ENCODE data around the gene NTNG1.
"Not testable (repeated sequence)": the region's sequence is repeated elsewhere in the genome, so short reads cannot be mapped to it uniquely, and the experiment has no call there.

NTNG1 gene

DNA sequence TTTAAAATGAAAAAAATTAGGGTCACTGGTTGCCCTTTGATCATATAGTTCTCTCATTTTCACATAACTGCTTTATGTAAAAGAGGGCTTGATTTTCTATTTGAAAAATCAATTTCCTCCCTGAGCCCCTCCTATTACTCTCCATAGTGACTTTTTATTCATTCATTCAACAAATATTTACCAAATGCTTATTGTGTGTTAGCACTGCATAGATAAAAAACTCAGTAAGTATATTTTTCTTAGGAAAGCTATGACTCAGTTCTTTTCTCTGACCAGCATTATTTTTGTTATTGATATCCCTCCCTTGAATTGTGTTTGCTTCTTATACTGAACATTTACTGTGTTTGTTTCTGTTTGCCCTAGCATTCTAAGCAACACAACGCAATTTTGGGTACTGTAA lies 59.8 kb downstream of the NTNG1 start:
- DNase-seq (ENCODE audit: low spot score): no peak

DNA sequence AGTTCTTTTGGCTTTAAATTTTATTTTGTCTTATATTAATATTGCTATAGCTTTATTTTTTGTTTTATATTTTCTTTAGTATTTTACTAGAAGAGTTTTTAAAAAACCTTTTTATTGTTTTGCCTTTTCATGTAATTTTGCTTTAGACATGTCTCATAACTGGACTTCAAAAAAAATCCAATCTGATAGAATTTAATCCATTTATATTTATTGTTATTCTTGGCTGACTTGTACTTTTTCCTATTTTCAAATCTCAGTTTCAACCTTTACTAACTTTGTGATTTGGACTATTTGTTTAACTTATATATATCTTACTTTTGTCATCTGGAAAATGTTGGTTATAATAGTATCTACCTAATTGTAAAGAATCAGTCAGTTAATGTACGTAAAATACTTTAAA lies 61.2 kb downstream of the NTNG1 start:
- DNase-seq (ENCODE audit: low spot score): no peak

DNA sequence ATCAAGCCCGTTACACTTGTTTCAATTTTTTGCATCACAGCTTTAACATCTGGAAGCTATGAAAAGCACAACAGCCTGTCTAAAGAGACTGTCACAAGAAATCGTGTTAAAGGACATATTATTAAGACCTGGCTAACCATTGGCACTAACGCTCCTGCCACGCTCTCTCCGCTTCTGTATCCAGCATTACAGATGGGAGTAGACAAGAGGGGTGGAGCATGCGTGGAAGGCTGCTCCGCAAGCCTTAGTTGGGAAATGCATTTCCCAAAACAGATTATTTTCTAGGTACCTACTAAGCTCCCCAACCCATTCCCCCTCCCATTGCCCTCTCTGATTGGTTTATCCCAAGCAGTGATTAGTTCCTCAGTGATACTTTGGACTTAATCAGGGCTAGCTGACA lies 72.4 kb downstream of the NTNG1 start:
- DNase-seq (ENCODE audit: low spot score): no peak

DNA sequence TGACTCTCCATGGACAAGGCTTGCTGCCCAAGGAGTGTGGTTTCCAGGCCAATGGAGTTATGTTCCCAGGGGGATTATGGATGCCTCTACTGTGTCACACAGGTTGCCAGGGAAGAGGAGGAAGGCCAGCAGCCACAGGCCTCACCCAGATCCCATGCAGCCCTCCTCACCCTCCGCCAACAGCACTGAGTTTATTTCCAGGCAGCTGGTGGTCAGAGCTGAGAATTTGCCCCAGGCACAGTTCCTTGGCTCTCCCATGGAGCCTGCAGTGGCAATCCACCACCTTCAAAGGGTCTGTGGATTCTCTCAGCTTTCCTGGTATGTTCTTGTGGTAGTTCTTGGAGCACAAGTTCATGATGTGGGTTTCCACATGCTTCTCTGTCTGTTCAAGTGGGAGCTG lies 79.2 kb downstream of the NTNG1 start:
- no peak for DNase-seq (ENCODE audit: low spot score)

DNA sequence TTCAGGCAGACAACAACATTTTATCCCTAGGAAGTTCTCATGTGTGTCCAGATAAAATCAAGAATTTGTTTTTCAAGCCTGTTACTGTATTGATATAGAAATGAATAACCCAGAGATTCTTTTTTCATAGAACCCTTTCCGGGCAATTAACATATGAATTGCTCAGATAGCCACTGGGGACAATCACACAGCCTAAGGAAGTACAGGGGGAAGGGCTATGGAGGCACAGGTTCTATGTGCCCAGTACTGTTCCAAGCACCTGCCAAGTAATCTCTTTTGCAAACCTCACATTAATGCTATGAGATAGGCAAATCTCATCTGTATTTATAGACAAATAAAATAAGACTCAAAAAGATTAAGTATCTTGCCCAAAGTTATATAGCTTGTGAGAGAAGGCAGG lies 84.9 kb downstream of the NTNG1 start:
- DNase-seq (ENCODE audit: low spot score): no peak

DNA sequence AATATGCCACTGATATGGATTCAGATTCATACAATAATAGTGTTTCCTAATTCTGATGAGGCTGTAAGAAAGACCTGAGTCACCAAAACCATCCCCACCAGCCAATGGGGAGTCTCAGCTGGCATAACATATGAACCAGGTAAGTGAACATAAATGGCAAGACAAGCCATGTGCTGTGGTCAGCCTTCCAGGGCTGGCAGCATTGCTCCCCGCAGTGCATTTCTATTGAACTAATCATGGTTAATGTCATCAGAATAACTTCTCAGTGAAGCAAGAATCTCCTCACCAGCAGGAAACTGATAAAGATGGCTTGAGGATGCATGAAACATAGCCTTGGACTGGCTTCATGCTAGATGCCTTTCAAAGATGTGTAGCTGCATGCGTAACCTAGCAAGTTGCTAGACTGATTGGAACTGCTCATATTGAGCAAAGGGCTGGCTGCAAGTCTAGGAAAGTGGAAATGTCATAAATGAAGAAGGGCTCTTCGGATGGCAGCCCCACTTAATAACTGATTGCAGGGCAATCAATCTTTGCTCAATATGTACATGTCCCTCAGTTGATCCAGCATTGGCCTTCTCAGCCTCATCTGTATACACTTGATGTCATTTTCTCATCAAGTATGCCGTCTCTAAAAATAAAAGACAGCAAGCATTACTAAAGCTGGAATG lies 88.0 kb downstream of the NTNG1 start:
- DNase-seq (ENCODE audit: low spot score): no peak

DNA sequence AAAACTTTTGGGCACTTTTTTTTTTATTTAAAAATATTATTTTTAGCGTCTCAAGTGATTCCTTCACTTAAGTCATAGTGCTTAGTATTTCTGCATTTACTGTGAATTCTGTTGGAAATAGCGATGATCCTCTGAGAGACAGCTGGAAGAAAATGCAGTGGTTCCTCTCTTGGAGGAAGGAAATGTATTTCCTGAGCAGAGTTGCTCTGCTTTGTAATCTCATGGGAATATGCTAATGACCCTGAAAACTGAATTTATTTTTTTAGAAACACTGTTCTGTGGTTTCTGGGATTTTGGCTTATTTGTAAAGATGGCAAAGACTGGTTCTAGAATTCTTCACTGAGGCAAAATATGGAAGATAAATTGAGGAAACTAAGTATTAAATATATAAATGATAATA lies 88.9 kb downstream of the NTNG1 start:
- no peak for DNase-seq (ENCODE audit: low spot score)

DNA sequence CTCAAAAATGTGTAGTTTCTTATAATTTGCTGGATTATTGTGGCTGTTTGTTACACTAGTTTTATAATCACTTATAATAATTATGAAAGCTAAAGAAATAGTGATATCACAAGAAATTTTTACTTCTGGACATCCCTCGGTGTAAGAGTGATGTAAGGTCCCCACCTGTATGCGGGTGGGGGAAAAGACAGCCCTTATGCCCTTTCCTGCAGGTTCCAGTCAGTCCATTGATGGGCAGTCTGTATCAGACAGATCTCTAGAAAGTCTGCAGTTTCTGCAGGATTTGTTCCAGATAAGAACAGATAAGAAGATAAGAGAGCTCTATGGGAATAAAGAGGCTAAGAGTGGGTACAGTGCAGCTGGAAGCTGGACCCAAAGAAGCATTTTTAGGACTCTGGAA lies 89.3 kb downstream of the NTNG1 start:
- DNase-seq (ENCODE audit: low spot score): no peak

DNA sequence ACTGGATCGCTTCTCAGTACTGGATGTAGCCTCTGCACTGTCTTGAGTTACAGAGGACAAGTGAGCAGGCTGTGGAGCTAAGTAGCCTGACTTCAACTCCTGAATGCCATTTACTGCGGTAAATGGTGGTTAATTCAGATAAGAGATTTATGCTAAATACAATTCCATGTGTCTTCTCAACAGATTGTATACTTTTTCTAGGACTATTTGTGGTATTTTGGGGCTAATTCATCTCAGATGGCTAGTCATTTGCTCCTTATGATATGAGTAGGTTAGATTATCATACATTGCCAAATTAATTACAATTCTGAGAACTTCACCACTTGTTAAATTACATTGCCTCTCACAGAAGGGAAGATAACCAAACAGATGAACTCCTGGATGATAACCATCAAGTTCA lies 90.5 kb downstream of the NTNG1 start:
- DNase-seq (ENCODE audit: low spot score): no peak

DNA sequence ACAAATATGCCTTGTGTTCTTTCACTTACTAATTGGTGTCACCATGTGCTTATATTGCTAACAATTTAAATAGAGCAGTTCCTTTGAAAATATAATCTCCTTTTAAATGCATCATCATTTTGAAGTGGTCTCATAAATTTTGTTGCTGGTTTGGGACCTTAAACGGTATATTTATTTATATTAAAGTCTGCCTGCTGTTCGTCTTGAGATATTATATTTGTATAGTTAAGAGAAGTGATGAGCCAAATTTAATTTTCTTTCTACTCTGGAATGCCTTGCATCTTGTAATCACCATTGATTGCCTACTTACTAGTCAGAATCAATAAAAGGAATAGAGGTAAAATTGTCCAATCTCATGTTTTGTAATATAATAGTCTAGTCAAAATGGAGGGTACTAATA lies 91.6 kb downstream of the NTNG1 start:
- no peak for DNase-seq (ENCODE audit: low spot score)

DNA sequence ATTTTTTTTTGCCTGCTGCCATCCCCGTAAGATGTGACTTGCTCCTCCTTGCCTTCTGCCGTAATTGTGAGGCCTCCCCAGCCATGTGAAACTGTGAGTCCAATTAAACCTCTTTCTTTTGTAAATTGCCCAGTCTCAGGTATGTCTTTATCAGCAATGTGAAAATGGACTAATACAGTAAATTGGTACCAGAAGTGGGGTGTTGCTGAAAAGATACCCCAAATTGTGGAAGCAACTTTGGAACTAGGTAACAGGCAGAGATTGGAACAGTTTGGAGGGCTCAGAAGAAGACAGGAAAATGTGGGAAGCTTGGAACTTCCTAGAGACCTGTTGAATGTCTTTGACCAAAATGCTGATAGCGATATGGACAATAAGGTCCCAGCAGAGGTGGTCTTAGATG lies 95.9 kb downstream of the NTNG1 start:
- not testable (repeated sequence) for DNase-seq (ENCODE audit: low spot score)

DNA sequence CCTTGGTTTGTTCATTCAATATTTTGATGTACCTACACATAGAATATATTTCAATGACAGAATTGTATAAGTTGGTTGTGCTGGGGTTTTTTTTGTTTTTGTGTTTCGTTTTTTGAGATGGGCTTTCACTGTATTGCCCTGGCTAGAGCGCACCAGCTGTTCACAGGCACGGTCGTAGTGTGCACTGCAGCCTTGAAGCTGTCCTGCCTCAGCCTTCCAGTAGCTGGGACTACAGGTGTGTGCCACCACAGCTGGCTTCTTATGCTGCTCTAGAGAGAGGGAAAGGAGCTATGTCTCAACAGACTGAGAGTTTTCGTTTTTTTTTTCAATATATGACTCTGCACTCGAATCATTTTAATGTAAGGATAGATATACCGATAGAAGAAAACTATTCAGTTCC lies 102.6 kb downstream of the NTNG1 start:
- DNase-seq (ENCODE audit: low spot score): no peak

DNA sequence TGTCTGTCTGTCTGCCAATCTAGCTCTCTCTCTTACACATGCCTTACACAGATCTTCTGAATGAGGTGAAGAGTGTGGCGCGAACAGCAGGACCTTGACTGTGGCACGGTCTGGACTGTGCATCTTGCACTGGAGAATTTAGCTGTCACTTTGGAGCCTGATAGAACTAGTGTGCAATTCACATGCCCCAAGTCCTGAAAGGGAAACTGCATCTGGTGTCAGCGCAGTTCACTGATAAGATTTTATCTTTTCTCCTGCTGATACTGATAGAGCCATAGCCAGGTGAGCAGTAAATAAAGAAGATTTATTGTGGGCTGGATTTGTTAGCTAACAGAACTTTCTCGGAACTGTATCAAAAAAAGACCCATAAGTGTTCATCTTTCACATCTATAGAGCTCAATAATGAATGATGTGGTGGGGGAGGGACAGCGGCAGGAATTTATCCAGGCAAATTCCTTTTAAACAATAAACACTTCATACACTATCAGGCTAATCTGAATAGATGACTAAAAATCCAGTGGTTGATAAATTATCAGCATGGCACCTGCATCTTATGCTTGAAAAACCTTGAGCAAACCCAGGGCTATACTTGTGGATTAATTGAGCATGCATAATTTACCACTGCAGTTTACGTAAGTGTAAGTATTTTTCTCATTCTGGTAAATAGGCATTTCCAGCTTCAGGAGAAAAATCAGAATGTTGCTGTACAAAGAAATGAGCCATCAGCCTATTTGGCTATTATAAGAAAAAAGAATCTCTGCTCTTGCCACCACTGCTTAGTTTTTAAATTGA lies 104.1 kb downstream of the NTNG1 start:
- DNase-seq (ENCODE audit: low spot score): no peak

DNA sequence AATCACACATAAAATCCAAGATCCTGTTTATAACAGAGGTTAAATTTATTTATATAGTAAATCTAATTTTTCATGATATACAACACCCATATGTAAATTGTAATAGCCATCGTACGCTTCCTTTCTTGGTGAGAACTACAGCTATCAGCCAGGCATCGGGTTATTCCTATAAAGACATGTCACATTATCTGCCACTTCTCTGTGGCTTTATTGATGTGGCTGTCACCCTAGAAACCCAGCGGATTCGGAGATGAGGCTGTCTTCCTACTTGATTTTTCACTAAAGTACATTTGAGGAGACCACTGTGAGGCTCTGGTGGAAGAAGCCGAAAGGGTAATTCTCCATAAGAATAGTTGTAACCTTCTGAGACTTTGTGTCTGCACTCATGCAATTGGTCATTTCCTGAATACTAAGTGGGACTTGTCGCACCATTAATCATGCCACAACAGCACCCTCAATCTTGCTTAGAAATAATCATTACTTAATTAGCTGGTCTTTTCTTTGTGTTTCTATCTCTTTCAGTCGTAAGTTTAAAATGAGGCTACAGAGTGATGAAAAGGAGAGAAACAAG lies 106.0 kb downstream of the NTNG1 start:
- no peak for DNase-seq (ENCODE audit: low spot score)

DNA sequence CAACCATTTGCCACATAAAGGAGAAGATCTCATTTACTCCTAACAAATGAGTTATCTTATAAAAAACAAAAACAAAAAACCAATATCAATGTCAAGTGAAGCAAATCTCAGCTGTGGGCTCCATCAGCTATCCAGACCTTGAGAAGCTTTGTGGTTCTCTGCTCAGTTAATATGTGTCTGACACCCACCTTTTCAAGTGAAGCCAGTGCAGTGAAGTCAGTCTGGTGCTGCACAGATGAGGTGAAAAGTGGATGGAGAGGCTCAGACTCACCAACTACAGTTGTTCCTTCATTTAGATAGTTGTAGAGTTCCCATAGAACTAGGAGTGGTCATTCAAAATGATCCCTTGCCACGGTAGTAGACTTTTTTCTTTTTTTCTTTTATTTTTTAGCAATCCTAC lies 106.8 kb downstream of the NTNG1 start:
- DNase-seq (ENCODE audit: low spot score): no peak

DNA sequence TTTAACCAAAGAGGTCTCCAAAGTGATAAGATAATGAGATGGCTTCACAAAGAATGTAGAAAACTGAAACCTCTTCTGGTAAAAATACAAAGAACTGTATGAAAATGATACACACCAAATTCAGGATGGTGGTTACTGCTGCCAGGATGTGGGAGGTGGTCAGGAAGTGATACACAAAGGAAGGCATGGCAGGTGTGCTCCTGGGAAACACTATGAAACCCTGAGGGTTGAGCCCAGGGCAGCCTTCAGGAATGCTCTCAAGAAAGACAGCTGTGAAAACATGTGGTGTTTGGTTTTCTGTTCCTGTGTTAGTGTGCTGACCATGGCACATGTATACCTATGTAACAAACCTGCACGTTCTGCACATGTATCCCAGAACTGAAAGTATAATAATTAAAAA lies 109.3 kb downstream of the NTNG1 start:
- DNase-seq (ENCODE audit: low spot score): no peak

DNA sequence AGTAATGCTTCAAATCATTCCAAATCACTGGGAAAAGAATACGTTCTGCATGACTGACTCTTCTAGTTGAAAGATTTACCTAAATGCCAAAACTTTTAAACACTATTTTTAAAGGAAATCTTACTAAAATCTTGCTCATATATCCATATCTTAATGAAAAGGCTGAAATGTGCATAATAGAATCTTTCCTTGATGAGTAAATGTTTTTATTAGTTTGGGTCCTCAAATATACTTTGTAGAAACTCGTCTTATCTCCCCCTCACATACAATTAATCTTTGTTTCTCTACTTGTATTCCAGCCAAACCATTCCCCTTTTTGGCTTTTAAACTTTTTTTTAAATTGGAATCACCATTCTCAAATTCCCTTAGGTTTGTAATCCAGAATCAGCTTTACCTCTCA lies 110.2 kb downstream of the NTNG1 start:
- no peak for DNase-seq (ENCODE audit: low spot score)

DNA sequence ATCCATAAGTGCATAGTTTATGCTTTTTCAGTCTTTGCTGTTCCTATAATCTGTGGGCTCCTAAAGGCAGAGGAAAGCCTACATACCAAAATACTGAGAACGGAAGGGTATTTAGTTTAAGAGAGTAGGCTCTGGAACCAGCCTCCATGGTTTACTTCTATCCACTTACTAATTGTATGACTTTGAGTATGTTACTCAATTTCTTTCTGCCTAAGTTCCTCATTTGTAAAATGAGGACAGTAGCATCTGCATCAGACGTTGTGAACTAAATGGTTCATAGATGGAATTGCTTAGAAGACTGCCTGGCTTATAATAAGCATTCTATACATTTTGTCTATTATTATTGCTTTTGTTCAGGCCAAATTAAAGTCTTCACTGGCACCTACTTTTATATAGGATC lies 111.0 kb downstream of the NTNG1 start:
- no peak for DNase-seq (ENCODE audit: low spot score)

DNA sequence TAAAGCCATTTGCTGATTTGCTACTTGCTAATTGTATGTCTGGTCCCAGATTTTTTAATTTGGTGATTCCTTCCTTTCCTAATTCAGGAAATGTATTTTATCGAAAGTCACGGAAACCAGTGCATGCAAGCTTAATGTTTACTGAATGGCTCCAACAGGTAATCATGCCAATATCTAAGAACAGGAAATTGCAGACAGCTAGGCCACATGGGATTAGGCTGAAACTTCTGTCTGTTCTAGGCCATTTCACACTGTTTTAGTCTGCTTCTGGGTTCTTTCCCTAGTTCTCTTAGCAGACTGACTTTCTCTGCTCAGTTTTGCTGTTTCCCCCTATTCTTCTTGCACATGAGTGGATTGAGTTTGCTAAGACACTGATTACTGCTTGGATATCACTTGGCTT lies 111.4 kb downstream of the NTNG1 start:
- DNase-seq (ENCODE audit: low spot score): no peak

DNA sequence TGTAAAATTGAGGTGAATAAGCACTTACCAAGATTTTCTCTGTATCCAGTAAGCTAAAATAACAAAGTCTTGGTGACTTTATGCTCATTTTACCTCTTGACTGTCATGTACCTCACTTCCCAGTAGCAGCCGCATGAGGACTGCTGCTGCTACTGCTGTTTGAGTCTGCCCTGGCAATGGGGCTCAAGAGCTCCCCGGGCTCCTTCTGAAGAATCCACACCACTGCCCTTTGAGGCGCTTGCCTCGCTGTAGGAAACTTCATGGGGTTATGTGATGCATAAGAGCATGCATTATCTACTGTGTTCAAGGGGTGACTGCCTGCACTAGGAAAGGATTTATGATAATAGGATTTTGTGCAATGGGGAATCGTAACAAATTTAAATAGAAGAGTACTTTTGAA lies 113.5 kb downstream of the NTNG1 start:
- DNase-seq (ENCODE audit: low spot score): no peak

DNA sequence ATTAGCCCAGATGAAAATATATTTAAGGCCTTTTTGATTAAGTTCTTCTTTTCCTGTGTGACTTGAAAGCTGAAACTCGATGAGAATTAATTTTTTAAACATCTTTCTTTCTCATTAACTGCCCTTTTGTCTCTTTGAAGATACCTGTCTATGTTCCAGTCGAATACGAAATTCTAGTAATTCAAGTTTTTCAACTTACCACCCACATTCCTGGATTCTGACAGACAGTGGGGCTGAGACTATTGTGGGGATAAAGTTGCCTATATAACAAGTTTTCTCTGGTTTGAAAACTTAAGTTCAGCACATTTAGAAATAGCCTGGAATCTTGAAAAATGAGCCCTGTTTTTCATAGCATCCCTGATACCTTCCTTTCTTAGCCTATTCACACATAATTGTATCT lies 114.6 kb downstream of the NTNG1 start:
- no peak for DNase-seq (ENCODE audit: low spot score)

DNA sequence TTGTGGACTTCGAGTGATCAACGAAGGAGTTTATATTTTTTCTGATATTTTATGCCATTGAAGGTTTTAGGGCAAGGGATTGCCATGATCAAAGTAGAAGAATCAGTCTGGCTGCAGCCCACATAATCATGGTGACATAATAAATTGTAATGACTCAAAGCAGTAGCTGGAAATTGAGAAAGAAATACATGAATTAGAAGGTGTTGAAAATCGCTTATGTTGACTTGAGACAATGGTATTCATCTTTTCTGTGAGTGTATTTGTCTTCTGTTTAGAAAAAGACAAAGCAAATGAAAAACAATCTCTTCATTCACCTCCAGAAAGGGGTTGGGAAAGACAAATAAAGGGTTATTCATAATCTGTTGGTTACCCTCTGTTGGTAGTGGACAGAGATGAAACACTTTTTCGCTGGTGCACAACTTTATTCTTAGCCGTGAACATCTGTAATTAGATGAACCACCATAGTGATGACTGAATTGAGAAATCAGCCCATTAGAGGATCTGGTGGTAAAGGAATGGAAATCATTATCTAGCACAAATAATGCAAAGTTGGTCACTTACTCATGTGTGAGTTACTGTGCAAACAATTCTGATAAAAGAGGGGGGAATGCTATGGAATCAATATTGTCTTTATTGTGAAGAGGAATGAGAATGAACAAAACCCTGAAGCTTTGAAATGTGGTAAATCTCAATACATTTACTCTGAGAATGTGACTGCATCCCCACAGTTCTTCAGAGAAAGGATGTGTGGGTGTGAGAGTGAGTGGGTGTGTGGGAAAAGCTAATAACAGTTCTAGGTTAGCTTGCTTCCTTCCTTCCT lies 121.8 kb downstream of the NTNG1 start:
- no peak for DNase-seq (ENCODE audit: low spot score)

All from HuH-7 (cell line).